A549 treated with AZD9567 at 1 μM for 4 hours (cell line): ENCODE measurements around the gene ABCG5. TPM values are rescaled to one million over a fixed set of nuclear protein-coding genes. Genes with fewer than 3 reads are reported as not detected.

Experiments
- total RNA-seq: library from RNA; stranded (reverse); fragments of 200-300 nt; extraction: Qiagen RNA extraction; gene quantifications from 5 replicates; pipeline ENCODE4 v1.2.3, GENCODE V29; 2022; ENCODE audit not compliant: insufficient read depth

ABCG5 gene
- 0.03 TPM in 1 of 5 replicates, not detected in the others for total RNA-seq

GRCh38 chr2:43838560-43839267 lies at the start of gene ABCG5, which contains the start of gene ABCG8:
ABCG5 (minus strand) TSS chr2:43838839; CDS start chr2:43838679, 160 bp downstream.
ABCG8 (plus strand) TSS chr2:43838971; CDS start chr2:43839054, 83 bp downstream.

DNA sequence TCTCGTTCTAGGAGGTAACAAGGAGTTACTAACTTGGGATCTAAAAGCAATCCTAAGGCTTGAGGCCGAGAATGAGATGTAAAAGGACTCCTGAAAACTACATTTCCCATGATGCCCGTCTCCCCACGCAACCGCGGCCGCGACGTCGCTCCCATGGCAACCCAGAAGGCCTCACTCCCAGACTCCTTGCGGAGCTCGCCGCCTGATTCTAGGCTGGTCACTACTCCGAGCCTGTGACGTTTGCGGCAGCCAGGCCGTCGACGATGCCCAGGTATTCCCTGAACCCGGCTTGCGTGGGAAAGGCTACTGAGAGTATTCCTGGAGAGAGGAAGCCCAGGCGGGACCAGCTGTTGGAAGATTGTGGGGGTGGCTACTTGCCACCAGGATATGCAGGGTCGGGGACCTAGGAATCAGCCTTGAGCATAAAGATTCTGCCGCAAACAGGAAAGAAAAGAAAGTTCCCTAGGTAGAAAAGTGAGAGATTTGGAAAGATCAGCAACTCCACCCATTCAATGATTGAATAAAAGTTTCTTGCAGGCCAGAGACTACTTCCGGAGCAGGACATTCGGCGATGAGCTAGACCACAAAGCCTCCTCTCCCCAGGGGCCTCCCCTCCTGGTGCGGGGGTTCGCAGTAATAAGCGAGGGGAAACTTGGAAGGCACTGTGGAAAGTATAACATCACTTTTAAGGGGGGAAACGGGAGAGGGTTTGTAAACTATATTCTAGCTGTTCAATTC lies 64.6 kb downstream of the ABCG5 start, which contains the start of gene DYNC2LI1:
DYNC2LI1 (plus strand) TSS at position 164 of the 738 bp plus-strand sequence; CDS start at position 264, 100 bp downstream.

Other genes starting within 250 kb of the ABCG5 start
- gene THADA, start 242.8 kb downstream of the ABCG5 start, total RNA-seq, result 21.9 to 24.1 TPM (median 21.9 TPM) in 5 replicates
- 1.5 to 2.2 TPM (median 1.8 TPM) in 5 replicates for gene PLEKHH2, start 201.6 kb downstream of the ABCG5 start, total RNA-seq
- 1.9 to 6.2 TPM (median 2.0 TPM) in 5 replicates for gene C1GALT1C1L, start 162.4 kb downstream of the ABCG5 start, total RNA-seq
- gene DYNC2LI1, start 64.8 kb downstream of the ABCG5 start, total RNA-seq, result 6.3 to 16.4 TPM (median 15.1 TPM) in 5 replicates
- not detected in 5 replicates for gene ABCG8, start 132 bp upstream of the ABCG5 start, total RNA-seq
- 91.0 to 116 TPM (median 106 TPM) in 5 replicates for gene LRPPRC, start 157.2 kb upstream of the ABCG5 start, total RNA-seq